Glomerular visceral epithelial cell (primary cell): ENCODE data around the gene APMAP.
A peak's percentile ranks its signal among the peaks of the same experiment; 100 is the strongest.
"Not testable (repeated sequence)": the region's sequence is repeated elsewhere in the genome, so short reads cannot be mapped to it uniquely, and the experiment has no call there.

Experiments
- DNase-seq: peaks from one replicate; pipeline ENCODE4 v3.0.0-alpha.2; 2016; ENCODE audit errors: extremely low spot score

APMAP gene

DNA sequence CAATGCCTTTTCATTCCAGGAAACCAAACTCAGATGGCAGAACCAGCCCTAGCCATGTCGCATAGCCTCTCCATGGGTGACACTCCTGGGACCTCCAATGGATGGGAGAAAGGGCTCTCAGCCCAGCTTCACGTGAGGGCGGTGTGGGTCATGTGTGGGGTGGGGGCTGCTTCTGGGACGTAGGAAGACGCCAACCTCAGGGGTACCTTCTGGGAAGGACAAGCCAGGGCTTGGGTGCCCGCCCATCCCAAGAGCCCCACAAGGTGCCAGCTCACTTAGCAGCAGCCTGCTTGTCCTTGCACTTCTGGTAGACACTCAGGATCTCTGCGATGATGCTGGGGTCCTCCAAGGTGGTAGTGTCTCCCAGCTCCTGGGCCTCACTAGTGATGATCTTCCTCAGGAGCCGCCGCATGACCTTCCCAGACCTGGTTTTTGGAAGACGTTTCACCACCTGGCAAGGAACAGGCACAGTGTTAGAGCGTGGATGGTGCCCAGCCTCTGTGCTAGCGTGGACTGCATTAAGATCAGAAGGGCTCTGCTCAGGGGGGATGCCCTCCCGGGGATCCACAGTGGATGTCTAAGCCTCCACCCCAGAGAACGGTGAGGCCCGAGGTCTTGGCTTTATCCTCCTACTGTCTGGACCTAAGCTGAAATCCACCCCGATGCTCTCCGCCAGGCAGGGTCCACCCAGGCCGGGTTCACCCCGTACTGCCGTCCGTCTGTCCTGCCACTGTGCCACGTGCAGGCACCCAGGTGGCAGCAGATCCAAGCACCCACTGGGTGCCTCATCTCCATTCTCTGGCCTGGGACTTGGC lies 15.1 kb upstream of the APMAP start:
- no peak for DNase-seq

DNA sequence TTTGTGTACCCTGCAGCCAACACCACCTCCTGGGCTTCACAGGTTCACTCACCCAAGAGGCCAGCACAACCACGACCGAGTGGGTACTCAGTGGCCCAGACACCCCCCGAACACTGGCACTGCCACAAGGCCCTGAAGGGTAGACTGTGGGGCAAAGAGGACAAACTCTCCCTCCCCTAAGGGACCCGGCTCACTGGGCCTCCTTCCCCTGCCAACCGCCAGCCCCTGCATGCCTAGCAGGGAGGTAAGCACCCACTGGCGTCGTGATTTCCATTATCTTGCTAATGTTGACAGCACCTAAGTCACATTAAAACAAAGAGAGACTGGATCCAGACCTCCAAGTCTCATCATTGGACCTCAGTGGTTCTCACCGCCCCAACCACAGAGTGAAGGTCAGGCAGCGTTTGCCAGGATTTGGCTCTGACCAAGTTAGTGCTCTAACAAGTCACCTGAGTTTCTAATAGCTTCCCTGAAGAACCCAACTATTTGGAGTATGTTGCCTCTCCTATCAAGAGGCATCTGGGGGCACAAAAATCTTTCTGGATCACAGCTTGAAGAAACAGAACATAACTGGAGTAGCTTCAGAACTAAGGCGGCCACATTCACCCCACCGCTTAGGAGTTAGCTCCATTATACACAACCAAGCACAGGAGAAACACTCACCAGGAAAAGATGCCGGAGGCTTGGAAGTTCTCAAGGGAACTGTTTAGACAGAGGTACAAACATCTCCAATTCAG lies 14.0 kb upstream of the APMAP start:
- no peak for DNase-seq

DNA sequence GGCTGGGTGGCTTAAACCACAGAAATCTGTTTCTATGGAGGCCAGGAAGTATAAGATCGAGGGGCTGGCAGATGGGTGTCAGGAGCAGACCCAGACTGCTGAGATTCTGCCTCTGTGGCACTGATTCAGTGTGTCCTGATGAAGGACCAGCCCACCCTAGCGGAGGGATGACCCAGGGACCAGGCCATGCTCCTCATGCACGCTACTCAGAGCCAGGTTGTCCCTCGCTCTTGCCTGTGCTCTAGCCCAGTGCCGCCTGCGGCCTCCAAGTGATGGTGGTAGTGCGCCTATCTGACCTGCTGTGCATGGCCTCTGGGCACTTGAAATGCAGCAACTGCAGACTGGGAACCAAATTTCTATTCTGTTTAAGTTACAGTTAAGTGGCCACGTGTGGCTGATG lies 13.1 kb upstream of the APMAP start:
- DNase-seq: no peak

DNA sequence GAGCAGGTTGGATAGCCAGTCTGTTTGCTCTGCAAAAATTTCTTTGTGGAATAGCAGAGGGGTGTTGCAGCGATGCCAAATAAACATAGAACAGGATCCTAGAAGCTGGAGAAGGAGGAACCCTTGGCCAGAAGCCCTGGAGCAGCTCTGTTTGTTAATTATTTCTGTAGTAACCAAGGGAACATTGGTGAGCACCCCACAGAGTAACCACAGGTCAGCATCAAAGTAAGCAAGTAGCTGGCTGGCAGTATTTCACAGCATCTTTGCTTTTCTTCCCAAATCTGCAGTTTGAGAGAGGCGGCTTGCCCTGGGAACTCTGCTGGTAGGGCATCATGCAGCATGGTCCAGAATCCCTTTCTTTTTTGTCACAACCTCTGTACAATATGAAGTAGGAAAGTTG lies 12.7 kb upstream of the APMAP start:
- DNase-seq: peak; percentile 37

DNA sequence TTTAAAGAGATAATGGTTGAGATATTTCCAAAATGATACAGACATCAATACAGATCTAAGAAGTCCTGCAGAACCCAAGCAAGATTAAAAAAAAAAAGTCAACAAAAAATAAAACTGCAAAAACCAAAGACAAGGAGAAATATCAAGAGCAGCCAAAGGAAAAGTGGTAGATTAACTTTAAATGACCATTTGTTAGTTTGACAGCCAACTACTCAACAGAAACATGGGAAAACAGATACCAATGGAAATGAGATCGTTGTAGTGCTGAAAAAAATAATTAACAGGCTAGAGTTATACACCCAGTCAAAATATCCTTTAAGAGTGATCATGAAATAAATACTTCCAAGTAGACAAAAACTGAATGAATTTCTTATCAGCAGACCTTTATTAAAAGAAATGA lies 10.5 kb upstream of the APMAP start:
- DNase-seq: no peak

DNA sequence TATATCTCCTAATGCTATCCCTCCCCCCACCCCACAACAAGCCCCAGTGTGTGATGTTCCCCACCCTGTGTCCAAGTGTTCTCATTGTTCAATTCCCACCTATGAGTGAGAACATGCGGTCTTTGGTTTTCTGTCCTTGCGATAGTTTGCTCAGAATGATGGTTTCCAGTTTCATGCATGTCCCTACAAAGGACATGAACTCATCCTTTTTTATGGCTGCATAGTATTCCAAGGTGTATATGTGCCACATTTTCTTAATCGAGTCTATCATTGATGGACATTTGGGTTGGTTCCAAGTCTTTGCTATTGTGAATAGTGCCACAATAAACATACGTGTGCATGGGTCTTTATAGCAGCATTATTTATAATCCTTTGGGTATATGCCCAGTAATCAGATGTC lies 8.8 kb upstream of the APMAP start:
- not testable (repeated sequence) for DNase-seq

DNA sequence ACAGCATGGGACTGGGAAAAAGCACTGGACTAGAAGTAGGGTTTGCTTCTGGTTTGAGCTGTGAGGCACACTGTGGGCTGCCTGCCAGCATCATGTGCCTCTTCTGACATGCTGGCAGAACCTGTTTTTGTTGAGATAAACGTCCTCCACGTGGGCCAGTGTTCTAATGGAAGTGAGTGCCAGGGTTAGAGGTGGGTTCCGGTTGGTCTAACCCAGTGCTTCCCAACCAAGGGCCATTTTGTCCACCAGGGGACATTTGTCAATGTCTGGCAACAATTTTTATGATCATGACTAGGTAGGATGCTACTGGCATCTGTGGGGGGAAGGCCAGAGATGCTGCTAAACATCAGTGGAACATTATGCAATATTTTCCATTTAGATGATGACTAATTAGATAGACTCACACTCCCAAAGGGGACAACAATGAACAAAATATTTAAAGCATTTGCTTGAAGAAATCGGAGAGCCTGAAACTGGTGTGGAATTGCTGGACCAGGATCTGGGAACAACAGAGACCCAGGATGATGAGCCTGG lies 7.8 kb upstream of the APMAP start:
- DNase-seq: no peak

DNA sequence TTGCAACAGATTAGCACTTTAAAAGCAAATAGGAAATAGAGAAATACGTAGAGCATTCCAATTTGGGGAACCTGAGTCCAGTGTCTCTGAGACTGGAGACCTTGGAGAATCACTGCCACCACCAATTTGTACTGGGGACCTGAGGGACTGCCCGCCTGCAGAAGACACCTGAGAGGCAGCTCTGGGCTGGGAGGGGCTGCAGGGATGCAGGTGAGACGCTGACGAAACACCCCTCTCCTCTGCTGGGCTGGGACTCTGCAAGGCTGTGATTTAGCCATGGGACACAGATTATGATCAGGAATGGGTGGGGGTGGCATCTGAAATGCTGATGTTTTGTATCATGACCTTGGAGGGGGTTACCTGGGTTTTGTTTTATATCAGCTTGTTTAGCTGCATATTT lies 7.0 kb upstream of the APMAP start:
- DNase-seq: no peak

DNA sequence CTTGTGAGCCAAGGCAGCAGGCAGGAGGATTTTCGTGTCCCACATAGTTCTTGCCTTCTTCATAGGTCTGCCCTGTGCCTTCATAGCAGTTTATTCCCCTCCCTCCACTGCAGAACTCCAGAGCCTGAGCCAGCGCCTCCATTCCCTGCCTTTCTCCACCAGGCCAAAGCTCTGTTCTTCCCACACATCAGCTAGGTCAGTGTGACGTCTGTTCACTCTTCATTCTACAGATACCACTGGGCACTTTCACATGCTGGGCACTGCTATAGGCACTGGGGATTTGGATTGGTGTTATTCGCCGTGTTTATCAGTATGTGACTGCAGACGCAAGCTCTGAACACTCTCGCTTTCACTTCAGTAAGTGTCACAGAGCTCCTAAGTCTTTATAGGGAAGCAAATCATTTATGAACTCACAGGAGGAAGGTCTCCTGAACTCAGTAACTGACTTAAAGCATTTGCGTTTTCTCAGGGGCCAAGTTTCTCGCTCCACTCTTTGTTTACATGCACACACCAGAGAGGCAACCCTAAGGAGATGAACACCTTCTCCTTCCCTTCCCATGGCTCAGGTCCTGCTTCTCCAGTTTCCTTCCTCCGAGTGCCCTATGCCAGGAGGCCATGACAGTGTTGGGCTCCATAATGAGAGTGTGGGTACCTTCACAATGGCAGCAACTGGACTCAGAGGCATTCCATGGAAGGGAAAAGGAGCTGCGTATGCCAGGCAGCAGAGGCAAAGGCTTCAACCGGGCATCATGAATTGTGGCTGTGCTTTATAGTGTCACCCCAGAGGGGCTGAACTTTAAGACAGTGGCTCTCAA lies 6.3 kb upstream of the APMAP start:
- no peak for DNase-seq

DNA sequence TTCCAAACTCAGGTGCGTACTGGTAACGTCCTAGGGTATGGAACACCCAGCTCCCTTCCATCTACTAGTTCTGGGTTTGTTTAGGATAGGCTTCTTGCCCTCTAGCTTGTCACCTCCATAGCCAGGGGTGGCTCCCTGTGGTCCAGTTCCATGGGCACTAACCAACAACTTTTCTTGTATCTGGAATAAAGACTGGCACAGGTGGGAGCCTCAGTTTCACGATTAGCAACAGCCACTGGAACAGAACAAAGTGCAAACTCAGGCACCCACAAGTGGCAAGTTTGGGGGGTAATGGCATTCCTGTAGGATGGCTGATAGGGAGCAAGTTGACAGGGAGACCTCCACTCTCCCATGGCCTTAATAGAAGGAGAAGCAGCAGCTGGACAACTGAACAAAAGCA lies 5.6 kb upstream of the APMAP start:
- DNase-seq: no peak

DNA sequence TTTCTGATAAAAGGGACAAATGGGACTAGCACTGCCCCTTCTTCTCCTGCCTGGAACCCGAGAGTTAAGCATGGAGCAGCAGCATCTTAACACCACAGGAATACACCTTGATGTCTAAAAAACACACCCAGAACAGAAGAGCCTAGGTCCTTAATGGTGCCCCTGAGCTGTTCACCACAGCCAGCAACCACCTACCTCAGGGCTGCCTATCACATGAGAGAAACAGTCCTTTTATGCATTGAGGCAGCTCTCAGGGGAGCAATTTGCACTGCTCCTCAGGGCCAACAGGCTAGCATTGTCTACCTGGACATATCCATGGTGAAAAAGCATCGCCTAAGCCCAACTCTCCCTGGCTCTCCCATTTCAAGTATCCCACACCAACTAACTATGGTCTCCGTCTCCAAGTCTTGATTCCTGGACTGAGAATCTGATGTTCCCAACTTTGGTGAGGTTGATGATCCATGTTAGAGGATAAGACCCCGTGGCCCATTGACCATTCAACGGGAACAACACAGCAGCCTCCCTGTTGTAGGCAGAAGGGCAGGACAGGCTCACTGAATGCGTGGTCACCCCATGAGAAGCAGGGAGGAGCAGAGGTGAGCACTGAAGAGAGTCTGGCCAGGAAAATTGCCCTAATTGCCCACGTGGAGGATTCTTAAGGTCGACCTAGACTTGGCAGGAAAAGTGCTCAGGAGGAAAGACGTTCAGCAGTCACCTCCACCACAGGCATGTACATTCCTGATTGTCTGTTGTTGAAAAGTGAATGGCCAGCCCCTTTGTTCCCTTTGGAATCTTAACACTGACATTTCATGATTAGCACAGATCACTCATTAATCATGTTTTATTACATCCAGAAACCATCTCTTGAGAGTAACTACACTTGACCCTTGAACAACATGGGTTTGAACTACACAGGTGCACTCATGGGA lies 4.2 kb upstream of the APMAP start:
- no peak for DNase-seq

DNA sequence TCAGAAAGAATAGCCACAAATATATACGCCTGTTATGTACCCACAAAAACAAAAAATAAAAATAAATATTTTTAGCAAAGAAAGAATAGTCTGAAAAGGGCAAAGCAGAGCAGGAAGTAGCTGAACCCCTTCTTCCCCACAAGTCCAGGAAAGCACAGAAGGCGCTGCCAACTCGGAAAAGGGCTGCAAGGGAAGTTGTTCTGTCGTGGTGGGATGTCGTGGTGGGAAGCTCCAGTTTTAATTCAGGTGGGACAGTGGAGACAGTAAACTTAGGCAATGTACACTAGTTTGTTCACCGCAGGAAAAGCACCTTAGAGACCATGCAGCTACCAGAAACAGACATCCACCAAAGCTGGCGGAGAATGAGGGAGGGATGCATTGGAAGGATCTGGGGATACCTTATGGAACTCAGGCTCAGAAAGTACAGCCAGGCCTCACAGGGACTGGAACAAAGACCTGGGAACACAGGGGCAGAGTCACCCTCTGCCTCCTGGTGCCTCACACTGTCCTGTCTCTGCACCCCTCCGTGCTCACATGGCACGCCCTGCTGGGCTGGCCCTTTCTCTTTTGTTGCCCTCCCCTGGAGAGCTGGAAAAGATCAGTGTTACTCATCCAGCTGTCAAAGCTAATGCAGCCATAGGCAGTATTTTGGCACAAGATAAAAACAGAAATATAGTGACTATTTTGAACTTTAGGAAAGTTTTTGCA lies 3.3 kb upstream of the APMAP start:
- DNase-seq: no peak

DNA sequence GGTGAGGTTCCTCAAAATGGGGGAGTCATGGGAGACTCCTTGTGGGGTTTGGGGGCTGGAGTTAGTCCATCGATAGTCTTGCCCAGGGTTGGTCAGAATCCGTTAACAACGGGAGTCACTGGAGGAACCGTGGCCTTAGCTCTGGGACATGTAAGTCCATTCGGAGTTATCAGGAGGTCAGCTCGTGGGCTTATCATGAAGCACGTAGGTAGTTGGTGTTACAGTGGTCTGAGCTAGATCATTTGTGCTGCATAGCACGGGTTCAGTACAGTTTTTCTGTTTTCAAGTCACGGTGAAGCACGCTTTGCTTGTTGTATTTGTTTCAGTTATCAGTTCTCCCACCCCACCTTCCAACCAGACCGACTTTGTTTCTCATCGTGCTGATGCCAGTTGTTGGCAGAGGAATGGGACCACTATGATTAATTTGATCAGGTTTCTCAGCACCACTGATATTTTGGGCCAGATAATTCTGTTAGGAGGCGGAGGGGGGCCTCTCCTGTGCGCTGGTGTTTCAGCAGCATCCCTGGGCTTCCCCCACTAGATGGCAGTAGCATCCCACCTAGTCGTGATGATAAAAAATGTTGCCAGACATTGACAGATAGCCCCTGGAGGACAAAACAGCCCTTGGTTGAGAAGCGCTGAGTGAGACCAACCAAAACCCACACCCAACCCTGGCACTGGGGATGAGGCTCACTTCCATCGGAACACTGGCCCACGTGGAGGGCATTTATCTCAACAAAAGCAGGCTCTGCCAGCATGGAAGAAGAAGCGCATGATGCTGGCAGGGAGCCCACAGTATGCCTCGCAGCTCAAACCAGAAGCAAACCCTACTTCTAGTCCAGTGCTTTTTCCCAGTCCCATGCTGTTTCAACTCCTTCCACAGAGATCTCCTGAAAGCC lies 2.2 kb upstream of the APMAP start:
- peak; percentile 82 for DNase-seq

DNA sequence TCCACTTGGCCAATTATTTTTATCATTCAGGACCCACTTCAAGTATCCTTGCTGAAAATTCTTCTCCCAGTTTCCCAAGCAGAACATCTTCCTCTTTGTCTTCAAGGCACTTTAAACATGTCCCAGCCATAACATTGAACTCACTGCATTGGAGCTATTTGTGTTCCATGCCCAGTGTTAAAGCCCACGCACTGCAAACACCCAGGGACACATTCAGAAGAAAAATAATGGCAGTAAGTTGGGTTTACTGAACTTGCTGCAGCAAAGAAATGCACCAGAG lies 1.6 kb upstream of the APMAP start:
- DNase-seq: no peak

DNA sequence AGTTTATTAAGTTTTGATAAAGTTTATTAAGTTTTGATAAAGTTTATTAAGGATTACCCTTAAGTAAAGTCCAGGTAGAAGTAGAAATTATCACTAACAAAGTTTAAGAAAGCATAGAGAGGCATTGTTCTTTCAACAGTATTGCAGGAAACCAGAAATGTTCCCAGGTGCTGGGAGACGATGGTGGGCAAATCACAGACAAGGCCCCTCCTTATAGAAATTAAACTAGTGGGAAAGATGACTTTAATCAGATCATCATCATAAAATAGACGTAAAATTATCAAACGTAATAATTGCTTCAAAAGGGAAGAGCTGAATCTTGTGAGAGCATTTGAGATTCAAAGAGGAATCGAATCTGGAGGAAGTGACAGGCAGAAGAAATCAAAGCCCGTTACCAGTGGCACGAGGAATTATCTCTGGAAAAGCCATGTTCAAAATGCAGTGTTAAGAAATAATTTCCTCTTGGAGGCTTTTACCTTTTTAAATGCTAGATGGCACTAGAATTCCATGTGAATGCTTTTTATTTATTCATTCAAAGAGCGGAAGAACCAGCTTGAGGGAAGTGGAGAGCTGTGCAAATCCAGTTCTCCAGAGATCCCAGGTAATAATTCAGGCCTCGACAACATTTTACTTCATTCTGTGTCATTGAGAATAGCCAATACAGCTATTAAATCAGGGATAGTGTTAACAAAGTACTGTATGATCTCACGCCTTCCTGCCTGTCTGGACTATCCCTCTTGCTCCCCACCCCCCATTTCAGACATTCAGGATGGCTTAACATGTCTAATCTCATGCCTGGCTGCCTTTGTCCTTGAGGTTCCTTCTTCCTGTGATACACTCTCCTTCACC lies 1.0 kb upstream of the APMAP start:
- DNase-seq: peak; percentile 38

DNA sequence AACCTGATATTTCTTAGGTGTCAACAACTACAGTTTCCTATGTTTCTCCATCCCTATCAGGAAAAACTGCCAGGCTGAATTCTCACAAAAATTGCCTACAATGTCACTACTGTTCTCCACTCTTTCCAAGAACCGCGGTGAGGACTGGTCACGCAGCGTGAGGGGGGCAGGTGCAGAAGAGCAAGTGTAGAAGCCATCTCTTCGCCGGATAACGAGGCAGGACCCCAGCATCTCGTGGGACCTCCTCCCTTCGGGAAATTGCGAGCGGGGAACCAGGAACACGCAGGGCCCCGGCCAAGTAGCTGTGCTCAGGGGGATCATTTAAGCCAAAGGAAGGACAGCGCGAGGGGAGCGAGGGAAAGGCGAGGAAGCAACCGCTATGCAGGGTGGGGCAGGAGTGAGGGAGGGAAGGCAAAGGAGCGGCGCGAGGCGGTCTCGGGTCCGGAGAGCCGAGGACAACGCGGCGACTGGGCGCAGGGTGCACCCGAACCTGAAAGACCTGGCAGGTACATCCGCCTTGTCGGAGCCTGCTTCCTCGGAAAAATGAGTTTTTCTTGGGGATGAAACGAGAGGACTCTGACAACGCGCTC lies 559 bp downstream of the APMAP start:
- peak; percentile 34 for DNase-seq

DNA sequence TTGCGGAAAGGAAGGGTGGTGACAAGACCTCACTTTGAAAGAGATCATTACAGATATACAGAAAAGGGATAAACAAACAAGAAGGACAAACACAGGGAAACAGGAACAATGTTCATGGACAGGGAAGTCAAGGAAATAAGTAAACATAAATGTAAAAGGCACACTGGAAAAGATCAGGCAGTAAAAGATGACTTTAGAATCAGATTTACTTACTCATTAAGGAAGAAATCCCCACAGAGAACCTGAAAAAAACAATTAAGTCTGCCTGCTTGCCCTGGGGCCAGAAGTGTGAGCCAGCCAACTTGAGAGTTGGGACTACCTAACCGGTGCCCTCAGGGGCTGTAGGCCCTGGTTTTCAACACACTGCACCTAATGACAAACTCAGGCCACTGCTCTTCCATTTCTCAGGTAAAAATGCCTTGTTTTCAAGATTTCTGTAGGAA lies 1.7 kb downstream of the APMAP start:
- no peak for DNase-seq

DNA sequence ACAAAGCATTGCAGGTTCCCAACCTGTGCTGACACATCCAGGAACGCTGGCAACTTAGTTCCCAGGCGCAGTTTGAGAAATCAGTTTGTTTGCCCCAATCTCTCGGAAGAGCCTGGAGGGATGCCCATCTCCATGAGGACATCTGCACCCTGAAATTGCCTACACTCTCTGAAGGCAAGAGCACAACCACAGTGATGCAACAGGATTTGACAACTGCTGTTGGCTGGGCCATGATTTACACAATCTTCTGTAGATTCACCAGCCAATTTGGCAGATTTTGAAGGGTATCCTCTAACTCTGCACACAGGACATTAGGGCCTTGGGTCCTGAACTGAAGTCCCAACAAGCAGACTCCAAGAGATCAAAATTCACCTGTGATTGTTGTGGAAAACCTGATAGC lies 3.4 kb downstream of the APMAP start:
- DNase-seq: no peak
